ENCODE results near the gene PSMB2.

Gene PSMB2

DNA sequence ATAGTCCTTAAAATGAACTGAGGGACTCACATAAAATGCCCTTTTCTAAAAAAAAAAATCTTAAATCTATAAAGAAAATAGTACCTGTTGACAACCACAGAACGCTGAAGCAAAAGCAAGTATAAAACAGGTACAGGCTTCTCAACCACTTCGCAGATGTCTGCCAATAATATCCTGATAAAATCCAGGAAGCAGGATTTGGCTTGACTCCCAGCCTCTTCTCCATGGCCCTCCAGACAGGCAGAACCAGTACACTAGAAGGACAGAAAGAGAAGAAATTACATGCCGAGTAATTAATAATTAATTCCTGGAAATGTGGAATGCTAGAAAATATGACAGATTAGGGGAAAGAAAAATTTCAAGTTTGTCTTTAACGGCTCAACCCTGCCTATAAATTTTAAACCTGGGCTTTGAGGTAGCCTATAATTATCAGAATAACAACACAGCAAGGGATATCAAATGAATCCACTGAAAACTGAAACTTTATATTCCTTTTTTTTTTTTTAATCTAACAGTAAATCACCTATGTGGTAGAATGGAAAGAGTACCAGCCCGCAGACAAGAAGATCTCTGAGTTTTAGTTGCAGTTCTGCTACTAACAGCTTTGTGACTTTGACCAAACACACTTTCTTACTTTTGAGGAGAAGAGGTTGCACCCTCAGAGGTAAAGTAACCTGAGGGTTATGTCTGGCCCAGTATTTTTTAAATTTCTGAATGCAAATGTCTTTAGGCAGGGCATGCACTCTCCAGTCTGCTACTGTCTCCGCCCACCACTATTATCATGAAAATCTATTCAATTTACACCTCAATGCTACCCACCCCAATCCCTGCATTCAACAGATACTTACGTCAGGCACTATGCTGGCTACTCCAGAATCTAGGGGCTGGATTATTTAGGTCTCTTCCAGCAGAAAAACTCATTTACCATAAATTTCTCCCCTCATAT, 86.8 kb downstream of the PSMB2 start:
- Mint-ChIP-seq H3K9me3 (no peaks in the 10 kb centered on the region), H3K4me1 (peaks cover 48% of the 10 kb centered on the region), H3K27me3 (no peaks in the 10 kb centered on the region), H3K4me3 (no peak overlapping the region), H3K27ac (ENCODE audit: low read depth) (peak overlapping the region; percentile 16), H3K36me3 (ENCODE audit: insufficient read depth) (peaks cover 39% of the 10 kb centered on the region)
- no peak for ATAC-seq (replicated peaks; ENCODE audit: extremely low read depth, poor library complexity, severe bottlenecking)
- no peak for DNase-seq (ENCODE audit: low spot score in 2 of 2)

DNA sequence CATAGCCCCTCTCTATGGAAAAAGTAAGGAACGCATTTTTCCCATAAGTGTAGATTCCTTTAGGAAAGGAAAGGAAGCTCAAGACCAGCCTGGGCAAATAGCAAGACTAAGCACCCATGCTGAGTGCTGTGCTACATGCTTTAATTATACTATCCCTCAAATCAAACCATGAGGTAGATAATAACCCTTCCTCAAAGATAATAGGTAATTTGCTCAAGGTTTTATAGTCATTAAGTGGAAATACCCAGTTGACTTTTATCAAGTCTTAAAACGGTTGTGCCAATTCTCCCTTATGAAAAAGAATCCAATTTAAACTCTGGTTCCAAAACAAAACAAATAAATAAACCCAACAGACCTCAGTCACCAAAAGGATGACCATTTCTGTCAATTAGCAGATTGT, 87.5 kb downstream of the PSMB2 start:
- ATAC-seq (replicated peaks; ENCODE audit: extremely low read depth, poor library complexity, severe bottlenecking) (no peak), DNase-seq (ENCODE audit: low spot score in 2 of 2) (no peak)
- Mint-ChIP-seq H3K4me3 (no peak overlapping the region), H3K36me3 (ENCODE audit: insufficient read depth) (peaks cover 40% of the 10 kb centered on the region), H3K27me3 (no peaks in the 10 kb centered on the region), H3K9me3 (no peaks in the 10 kb centered on the region), H3K27ac (ENCODE audit: low read depth) (peak overlapping the region; percentile 10), H3K4me1 (peaks cover 43% of the 10 kb centered on the region)

All from central memory CD8-positive, alpha-beta T cell (primary cell).